Stimulated activated CD4-positive, alpha-beta T cell treated with anti-CD3 and anti-CD28 coated beads, Interleukin-15, amount 100 ng/mL, for 24 hours (primary cell): ENCODE data around the gene OTUB2.

ENCODE experiments used
- DNase-seq: peaks from one replicate; pipeline ENCODE4 v3.0.0-alpha.2; 2020

The OTUB2 gene

DNA sequence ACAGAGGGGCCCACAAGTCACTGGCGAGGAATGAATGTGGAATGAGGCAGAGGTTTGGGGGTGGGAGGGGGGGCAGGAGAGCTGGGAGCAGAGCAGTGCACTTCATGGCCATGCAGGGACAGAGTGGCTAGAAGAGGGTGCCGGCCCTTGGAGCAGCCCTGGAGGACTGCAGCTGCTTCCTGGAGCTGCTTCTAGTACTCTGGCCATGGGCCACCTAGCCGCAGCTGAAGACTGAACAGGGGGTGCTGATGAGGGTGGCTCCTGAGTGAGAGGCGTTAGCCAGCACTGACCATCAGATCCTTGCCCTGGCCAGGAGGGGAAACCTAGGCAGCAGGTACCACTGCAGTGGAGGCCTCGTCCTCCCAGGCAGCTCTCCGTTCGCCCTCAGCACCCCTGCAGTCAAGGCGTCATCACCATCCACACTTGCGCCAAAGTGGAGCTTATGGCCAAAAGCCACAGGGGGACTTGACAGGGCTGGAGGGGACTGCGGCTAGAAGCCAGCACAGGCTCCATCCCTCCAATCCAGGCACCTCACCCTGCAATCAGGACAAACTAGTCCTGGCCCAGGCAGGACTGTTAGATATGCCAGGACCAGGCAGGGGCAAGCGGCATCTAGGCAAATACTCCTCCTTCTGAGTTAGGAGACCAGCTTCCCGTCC lies 16.4 kb downstream of the OTUB2 start:
- DNase-seq: no peak

- no peak for DNase-seq
Observed at GRCh38 chr14:94043111-94043755, 17.1 kb downstream of the OTUB2 start.

DNA sequence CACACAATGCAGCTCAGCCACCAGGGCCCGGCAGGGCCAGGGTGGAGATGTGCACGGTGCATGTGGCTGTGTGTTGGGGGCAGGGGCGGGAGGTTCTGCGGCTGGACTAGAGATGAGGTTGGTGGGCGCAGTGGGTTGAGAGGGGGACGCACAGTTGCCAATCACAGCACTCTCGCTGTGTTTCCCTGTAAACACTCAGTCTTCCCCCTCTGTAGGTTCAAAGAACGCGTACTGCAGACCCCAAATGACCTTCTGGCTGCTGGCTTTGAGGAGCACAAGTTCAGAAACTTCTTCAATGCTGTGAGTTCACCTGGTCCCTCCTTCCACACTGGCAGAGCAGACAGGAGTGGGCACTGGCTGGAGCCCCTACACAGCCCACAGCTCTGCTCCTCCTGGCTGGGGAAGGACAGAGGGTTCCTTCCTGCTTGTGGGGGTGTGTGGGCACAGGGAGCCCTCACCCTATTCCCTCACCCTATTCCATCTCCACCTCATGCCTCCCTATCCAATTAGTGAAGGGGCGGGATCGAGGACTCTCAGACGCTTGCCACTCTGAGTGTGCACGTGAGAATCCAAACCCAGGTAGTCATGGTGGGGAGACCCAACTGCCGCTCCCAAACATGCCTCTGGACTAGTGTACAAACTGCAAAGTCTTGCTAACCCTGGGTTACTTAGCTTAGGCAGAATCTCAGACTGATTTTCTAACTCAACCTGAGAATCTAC lies 17.8 kb downstream of the OTUB2 start:
- no peak for DNase-seq

DNA sequence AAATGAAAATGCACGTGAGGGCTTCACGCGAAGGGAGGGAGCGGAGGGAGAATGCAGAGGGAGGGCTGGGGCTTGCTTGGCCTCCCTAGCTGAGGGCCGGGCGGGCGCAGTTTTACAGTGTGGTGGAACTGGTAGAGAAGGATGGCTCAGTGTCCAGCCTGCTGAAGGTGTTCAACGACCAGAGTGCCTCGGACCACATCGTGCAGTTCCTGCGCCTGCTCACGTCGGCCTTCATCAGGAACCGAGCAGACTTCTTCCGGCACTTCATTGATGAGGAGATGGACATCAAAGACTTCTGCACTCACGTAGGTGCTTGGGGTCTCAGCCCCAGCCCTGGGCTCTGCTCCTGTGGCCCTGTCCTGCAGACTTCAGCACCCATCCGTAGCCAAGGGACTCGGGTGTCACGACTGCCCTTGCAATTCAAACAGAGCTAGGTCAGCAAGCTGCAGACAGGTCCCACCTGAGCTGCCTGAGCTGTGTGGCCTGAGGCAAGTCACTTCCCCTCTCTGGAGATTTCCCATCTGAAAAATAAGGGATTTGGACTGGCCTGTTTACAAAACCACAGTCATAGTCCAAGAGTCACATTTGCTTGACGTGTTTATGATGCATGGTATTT lies 18.4 kb downstream of the OTUB2 start:
- no peak for DNase-seq

- DNase-seq: no peak
Observed at GRCh38 chr14:94045101-94045500, 19.0 kb downstream of the OTUB2 start.

DNA sequence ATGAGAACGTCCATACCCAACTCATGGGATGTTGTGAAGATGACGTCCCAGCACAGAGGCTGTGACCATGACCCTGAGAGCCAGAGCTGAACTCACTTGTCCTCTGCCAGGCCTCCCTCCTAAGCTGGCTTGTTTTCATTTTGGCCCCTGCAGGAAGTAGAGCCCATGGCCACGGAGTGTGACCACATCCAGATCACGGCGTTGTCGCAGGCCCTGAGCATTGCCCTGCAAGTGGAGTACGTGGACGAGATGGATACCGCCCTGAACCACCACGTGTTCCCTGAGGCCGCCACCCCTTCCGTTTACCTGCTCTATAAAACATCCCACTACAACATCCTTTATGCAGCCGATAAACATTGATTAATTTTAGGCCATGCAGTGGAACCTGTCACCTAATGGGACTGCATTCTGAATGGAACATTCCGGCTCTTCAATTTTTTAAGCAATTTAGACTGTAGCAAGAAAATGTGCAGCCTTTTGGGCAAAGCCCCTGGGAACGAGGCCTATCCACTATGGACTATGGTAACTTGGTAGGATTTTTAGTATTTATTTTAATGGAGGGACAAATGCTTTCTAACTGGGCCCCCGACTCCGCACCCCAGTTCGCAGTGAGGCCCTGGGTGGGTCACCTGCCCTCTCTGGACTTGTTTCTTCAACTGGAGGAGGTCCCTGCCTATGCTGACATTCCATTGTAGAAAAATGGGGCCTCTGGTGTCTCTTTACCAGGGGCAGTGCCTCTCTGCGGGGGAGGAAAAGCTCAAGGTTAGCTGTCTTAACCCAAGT lies 19.6 kb downstream of the OTUB2 start:
- DNase-seq: no peak

GRCh38 chr14:94046696-94047250 lies 20.6 kb downstream of the OTUB2 start:
- DNase-seq: no peak

GRCh38 chr14:94047581-94047980 lies 21.4 kb downstream of the OTUB2 start:
- no peak for DNase-seq

GRCh38 chr14:94048691-94049624 lies 22.8 kb downstream of the OTUB2 start:
- DNase-seq: no peak

- no peak for DNase-seq
Observed at GRCh38 chr14:94049625-94050023, 23.5 kb downstream of the OTUB2 start.

- no peak for DNase-seq
Observed at GRCh38 chr14:94050231-94050880, 24.2 kb downstream of the OTUB2 start.

DNA sequence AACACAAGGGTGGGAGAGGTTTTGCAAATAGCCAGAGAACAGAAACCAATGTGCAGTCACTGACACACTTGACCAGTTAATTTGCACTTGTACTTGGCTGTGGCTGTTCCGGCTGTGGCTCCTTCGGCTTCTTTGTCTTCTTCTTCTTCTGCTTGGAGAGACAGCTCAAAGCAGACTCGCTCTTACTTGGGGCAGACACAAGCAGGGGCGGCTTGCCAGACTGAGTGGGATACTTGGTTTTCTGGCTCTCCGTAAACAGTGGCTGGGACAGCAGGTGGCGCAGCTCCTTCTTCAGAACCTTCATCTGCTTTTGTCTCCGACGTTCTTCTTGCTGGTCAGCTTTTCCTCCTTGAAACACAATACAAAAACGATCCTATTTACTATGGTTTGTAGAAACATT lies 25.0 kb downstream of the OTUB2 start:
- DNase-seq: no peak

DNA sequence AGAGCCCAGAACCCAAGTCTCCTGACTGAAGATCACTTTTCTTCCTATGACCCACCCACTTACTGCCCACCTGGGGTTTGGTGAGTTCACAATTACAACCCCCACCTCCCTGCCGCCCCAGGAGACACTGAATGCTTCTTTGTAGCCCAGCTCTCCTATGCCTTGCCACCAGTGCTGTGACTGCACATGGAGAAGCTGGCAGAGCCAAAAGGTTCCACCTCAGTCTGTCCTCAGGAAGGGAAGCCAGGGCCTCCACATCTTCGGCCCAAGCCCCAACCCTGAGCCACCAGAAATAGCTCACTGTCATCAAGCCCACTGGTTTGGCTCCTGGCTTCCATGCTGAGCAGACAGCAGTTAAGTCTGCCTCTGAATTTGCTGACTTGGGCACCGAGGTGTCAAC lies 25.6 kb downstream of the OTUB2 start:
- no peak for DNase-seq

- no peak for DNase-seq
Observed at GRCh38 chr14:94052199-94052598, 26.1 kb downstream of the OTUB2 start.

DNA sequence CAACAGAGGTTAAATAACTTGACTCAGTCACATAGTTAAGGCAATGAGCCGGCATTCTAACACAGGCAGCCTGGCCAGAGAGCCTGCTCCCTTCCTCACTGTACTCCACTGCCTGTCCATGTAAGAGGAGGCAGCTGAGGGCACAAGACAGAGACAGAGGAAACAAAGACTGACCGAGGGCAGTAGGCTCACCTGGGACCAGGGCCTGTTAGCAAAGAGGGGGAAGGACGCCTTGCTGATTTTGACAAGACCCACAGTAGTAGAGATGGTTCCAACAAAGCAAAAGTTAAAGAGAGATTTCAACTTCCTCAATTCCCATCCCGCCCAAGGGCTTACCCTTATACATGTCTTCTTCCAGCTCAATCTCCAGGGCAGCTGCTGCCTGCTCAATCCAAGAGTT lies 26.5 kb downstream of the OTUB2 start:
- DNase-seq: no peak

DNA sequence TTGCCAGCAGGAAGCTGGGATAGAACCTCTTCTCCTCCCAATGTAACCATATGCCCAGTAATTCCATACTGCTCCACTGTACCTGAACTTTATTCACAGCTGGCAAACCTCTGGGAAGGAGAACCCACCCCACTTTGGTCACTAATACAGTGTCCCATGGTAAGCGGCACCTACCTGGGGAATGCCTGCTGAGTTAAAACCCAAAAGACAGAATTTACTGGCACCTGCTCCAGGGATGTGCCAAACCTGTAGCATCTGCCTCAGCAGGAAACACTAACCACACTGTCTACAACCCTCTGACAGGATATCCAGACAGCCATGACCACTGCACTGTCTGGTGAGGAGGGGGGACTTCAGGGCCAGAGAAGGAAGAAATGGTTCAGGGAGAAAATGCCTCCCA lies 28.3 kb downstream of the OTUB2 start:
- no peak for DNase-seq

DNA sequence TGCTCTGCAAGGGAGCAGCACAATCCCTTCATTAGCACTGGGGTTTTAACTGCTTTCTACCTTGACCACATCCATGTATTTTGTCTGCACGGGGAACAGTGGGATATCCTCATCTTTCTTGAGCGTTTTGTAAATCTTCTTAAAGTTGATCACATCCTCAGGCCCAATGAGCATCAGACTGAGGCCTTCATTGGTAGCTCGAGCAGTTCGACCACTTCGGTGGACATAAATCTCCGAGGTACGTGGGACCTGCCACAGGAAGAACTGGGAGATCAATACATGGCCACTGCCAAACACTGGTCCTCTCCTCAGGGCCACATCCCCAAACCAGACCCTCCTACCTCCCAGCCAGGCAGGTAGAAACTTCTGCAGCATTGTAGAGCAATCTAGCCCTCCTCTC lies 28.8 kb downstream of the OTUB2 start:
- no peak for DNase-seq

- peak; percentile 39 for DNase-seq
Observed at GRCh38 chr14:94056579-94057308, 30.6 kb downstream of the OTUB2 start.

- DNase-seq: no peak
Observed at GRCh38 chr14:94058128-94058673, 32.1 kb downstream of the OTUB2 start.

DNA sequence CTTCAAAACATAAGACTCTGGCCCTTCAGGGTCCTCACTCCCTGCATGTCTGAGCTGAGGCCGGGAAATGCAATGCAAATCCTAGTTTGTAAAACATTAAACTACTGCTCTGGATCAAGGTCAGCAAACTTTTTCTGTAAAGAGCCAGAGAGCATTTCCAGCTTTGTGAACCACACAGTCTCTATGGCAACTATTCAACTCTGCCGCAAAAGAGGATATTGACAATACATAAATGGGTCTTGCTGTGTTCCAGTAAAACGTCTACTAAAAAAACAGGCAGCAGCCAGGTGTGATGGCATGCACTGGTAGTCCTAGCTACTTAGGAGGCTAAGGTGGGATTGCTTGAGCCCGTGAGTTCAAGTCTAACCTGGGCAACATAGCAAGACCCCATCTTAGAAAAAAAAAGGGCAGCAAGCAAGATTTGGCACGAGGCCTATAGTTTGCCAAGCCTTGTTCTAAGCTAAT lies 32.6 kb downstream of the OTUB2 start:
- DNase-seq: no peak
